ENCODE data around the gene TPRG1L. TPM values are rescaled to one million over a fixed set of nuclear protein-coding genes. Genes with fewer than 3 reads are reported as not detected.

Gene TPRG1L
- polyA plus RNA-seq, 1 donor from 2014 or later = 37.8 TPM

DNA sequence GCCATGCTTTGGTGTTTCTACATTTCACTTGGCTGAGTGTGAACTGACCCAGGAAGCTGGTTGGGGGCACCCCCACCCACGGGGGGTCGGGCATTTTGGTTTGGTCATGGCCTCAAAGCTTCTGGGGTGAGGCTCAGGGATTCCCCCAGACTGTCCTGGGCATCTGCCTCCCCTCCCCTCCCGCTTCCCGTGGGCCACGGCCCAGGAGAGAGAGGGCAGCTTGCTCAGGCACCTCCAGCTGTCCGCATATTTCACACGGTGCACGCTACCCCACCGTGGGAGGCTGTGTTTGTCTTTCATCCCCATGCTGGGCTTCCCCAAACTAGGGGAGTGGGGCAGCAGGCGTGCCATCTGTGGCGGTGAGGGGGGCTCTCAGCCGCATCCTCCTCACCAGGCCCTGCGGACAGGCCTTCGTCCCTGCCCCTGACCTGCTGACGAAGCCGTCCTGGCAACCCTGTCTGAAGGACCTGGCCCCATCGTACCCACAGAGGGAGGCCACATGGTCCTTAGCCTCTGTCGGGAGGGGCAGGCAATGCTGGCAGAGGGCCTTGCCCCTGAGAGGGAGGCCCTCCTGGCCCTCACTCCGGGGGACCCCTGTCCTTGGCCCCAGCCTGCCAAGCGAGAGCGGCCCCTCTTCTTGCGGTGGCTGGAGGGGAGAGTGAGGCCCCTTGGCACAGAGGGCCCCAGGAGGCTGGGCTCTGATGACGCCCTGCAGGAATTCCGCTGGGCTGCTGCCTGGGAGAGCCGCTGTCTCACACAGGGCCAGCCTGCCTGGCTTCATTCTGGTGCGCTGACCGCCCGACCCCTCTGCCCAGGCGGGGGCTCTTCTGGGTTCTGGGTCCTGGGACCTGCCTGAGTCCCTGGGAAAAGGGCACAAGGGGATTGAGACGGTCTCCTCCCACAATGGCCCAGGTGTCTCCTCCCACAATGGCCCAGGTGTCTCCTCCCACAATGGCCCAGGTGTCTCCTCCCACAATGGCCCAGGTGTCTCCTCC lies 49.6 kb downstream of the TPRG1L start:
- H3K36me3 Mint-ChIP-seq = peaks cover 4% of the 10 kb centered on the region
- no peaks in the 10 kb centered on the region for H3K9me3 Mint-ChIP-seq
- H3K27me3 Mint-ChIP-seq = peaks cover 10% of the 10 kb centered on the region
- H3K4me1 Mint-ChIP-seq = peaks cover 29 to 44% (median 32%) of the 10 kb centered on the region in 3 donors
- peak overlapping the region in 1 of 4 donors; percentile 38 for H3K4me3 Mint-ChIP-seq
- H3K27ac Mint-ChIP-seq = peak overlapping the region in 2 of 3 donors; percentile 73 to 93

DNA sequence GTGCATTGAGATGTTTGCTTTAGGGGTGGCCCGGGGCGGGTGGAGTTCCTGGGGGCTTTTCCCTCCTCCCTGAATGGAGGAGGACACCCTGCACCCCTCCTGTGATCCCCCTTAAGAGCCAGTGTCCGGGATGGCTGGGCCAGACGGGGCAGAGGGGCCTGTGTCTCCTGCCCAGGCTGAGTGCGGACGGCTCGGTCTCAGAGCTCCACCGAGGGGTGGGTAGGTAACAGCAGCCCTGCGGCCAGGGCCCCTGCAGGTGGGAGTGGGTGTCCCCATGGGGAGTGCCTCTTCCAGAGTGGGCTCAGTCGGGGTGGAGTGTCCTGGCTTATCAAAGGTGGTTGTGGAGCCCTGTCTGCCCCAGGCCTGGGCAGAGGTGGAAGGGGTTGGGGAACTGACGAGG lies 50.6 kb downstream of the TPRG1L start:
- peaks cover 10% of the 10 kb centered on the region for H3K27me3 Mint-ChIP-seq
- peak overlapping the region in 1 of 4 donors; percentile 32 for H3K4me3 Mint-ChIP-seq
- H3K27ac Mint-ChIP-seq = peak overlapping the region in 1 of 3 donors; percentile 46
- H3K4me1 Mint-ChIP-seq = peaks cover 30 to 49% (median 33%) of the 10 kb centered on the region in 3 donors
- peaks cover 4% of the 10 kb centered on the region for H3K36me3 Mint-ChIP-seq
- no peaks in the 10 kb centered on the region for H3K9me3 Mint-ChIP-seq

DNA sequence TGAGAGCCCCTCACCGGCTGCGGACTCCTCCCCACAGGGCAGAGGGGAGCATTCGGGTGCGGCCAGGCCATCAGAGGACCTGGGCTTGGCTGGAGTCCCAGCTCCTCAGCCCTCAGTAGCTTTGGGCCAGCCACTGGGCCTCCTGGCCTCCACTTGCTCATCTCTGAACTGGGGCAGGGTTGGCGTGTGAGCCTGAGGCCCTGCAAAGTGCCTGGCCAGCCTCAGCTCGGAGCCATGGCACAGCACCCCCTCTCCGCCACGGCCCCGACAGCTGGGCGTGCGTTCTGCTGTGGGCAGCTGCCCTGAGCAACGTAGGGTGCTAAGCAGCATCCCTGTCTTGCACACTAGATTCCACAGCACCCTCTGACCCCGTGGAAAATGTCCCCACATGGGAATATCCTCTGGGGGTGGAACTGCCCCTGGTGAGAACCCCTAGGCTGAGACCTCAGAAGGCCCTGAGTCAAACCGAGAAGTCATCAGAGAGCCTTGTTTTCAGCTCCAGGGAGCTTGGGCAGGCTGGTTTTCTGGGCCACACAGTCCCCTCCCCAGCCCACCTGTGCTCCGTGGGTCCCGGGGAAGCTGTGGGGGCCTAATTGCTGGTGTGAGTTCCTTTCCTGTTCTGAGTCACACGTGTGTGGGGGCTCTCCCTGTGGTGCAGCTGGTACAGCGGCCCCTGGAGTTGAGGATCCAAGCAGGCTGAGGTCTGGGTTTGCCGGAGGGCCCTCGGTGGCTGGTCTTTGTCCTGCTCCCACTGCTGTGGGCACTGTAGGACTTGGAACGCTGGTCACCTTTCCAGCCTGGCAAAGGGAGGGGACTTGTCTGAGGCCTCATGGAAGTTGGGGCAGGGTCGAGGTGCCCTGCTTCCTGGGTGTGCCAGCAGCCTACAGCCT lies 52.0 kb downstream of the TPRG1L start:
- H3K4me1 Mint-ChIP-seq = peaks cover 34 to 50% (median 34%) of the 10 kb centered on the region in 3 donors
- H3K27me3 Mint-ChIP-seq = peaks cover 9% of the 10 kb centered on the region
- peak overlapping the region; percentile 80 to 92 (median 90) for H3K27ac Mint-ChIP-seq
- peaks cover 4% of the 10 kb centered on the region for H3K36me3 Mint-ChIP-seq
- peak overlapping the region in 3 of 4 donors; percentile 68 to 91 (median 84) for H3K4me3 Mint-ChIP-seq
- no peaks in the 10 kb centered on the region for H3K9me3 Mint-ChIP-seq

DNA sequence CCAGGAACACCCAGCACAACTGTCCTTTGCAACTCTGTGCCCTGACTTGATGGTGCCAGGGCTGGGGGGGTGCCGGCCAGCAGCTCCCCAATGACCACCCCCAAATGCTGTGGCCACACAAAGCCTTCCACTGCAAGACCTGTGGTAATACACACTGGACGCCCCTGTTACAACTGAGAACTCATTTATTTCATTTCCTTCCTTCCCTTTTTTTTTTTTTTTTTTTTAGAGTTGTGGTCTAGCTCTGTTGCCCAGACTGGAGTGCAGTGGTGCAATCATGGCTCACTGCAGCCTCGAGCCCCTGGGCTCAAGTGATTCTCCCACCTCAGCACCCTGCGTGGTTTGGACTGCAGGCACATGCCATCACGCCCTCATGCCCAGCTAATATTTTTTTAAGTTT lies 52.7 kb downstream of the TPRG1L start:
- Mint-ChIP-seq H3K27me3 (peaks cover 7% of the 10 kb centered on the region), H3K27ac (peak overlapping the region; percentile 80 to 92 (median 90)), H3K9me3 (no peaks in the 10 kb centered on the region), H3K4me1 (peaks cover 33 to 46% (median 34%) of the 10 kb centered on the region in 3 donors), H3K36me3 (peaks cover 4% of the 10 kb centered on the region), H3K4me3 (peak overlapping the region; percentile 44 to 91 (median 76))

DNA sequence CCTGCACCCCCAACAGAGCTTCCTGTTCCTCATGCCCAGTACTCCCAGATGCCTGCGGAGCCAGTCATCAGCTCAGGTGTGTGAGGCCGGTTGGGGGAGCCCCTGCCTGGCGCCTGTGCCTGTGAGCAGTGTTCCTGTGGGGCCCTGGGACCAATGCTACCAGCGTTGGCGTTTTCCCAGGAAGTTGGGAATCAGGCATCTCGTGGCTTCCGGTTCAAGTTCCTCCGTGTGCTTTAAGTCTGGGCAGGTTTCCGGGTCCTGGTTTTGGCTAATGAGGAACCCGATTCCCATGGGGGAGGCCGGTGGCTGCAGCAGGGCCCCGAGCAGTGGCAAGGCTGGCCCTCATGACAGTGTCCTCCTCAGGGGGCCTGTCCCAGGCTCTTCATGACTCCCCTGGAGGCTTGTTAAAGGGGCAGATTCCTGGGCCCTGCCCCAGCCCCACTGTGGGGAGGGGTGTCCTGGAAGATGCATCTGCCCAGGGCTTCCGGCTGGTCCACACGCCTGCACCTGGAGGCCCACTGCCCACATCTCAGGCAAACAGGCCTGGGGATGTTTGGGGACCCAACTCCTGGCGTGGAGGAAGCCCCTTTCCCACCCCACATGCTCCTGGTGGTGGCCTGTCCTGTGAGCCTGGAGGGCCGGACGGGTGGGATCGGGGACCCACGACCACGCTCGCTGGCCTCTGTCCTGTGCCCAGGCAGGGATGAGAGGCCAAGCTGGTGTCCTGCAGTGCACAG lies 53.7 kb downstream of the TPRG1L start:
- Mint-ChIP-seq H3K36me3 (no peaks in the 10 kb centered on the region), H3K27me3 (peaks cover 5% of the 10 kb centered on the region), H3K4me1 (peaks cover 24 to 40% (median 29%) of the 10 kb centered on the region in 3 donors), H3K9me3 (no peaks in the 10 kb centered on the region), H3K27ac (peak overlapping the region; percentile 80 to 92 (median 80)), H3K4me3 (peak overlapping the region in 3 of 4 donors; percentile 79 to 91 (median 84))

DNA sequence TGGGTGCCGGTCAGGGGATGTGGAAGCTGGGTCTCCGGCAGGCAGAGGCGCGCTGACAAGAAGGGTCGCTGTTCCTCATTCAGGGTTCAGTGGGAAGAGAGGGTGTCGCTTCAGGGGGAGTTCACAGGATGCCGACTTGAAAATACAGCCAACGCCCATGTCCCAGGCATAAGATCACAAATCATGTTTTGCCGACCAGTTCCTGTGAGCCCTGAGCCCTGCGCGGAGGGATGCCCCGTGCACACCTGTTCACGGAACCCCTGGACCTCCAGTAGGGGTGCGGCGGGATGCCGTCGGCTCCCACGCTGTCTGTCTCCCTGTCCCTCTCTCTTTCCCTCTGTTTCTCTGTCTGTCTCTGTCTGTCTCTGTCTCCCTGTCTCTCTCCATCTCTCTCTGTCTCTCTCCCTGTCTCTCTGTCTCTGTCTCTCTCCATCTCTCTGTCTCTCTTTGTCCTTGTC lies 54.3 kb downstream of the TPRG1L start:
- Mint-ChIP-seq H3K4me1 (peaks cover 20 to 37% (median 28%) of the 10 kb centered on the region in 3 donors), H3K27ac (peak overlapping the region; percentile 71 to 92 (median 80)), H3K4me3 (peak overlapping the region in 3 of 4 donors; percentile 79 to 91 (median 83)), H3K36me3 (no peaks in the 10 kb centered on the region), H3K9me3 (no peaks in the 10 kb centered on the region), H3K27me3 (peaks cover 3% of the 10 kb centered on the region)

Other genes with a start within 250 kb of the TPRG1L start
- gene ARHGEF16, start 170.3 kb upstream of the TPRG1L start, polyA plus RNA-seq = not detected
- 2.3 TPM for gene MEGF6, start 13.5 kb upstream of the TPRG1L start, polyA plus RNA-seq
- 29.7 TPM for gene WRAP73, start 25.1 kb downstream of the TPRG1L start, polyA plus RNA-seq
- gene TP73, start 27.5 kb downstream of the TPRG1L start, polyA plus RNA-seq = 0.88 TPM
- not detected for gene CCDC27, start 127.4 kb downstream of the TPRG1L start, polyA plus RNA-seq
- gene SMIM1, start 147.7 kb downstream of the TPRG1L start, polyA plus RNA-seq = not detected
- gene LRRC47, start 171.5 kb downstream of the TPRG1L start, polyA plus RNA-seq = 21.4 TPM
- 18.3 TPM for gene CEP104, start 232.2 kb downstream of the TPRG1L start, polyA plus RNA-seq
- 7.1 TPM for gene DFFB, start 232.5 kb downstream of the TPRG1L start, polyA plus RNA-seq

All from IgD-negative memory B cell (primary cell).